C4-2B (cell line): ENCODE results near the gene ACTR3C.

ENCODE experiments used
- H3K27ac ChIP-seq: fragments of 450-650 bp; 2 replicates; pipeline ENCODE4 v1.5.1; 2017
- ZFX ChIP-seq: fragments of 450-650 bp; IDR thresholded peaks from 2 replicates; pipeline ENCODE4 v1.6.1; 2017
- TF ChIP-seq, protein P1 (sequence below): fragments of 450-650 bp; conservative IDR thresholded peaks from 2 replicates; pipeline ENCODE4 v1.5.1; 2017; ENCODE audit warnings: mild to moderate bottlenecking

The ACTR3C gene

DNA sequence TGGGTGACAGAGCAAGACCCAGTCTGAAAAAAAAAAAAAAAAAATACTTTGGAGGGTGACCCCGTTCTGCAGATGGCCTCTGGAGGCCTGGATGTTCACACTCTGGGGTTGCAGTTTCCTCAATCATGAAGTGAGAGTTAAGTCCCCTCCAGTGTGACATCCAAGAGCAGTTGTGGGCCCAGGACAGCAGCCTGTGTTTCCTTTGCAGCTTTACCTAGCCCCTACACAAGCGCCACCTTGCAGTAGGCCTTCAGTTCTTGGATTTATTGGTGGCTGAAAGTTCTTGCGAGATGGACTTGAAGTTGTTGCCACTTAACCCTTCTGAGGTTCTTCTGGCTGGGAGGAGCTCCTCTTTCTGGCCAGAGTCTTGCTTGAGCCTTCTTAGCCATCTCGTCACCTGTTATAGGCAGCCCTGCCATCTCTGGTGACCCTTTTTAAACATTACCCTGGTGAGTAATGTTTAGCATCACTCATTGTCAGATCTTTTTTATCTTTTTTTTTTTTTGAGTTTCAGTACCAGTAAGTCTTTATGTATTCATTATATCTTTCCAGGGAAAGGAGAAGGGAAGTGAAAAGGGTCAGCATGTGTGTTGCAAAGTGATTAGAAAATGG is 3.4 kb upstream of the ACTR3C start:
- no peak overlapping the region for H3K27ac ChIP-seq
- TF ChIP-seq, protein P1, sequence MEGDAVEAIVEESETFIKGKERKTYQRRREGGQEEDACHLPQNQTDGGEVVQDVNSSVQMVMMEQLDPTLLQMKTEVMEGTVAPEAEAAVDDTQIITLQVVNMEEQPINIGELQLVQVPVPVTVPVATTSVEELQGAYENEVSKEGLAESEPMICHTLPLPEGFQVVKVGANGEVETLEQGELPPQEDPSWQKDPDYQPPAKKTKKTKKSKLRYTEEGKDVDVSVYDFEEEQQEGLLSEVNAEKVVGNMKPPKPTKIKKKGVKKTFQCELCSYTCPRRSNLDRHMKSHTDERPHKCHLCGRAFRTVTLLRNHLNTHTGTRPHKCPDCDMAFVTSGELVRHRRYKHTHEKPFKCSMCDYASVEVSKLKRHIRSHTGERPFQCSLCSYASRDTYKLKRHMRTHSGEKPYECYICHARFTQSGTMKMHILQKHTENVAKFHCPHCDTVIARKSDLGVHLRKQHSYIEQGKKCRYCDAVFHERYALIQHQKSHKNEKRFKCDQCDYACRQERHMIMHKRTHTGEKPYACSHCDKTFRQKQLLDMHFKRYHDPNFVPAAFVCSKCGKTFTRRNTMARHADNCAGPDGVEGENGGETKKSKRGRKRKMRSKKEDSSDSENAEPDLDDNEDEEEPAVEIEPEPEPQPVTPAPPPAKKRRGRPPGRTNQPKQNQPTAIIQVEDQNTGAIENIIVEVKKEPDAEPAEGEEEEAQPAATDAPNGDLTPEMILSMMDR = no peak
- TF ChIP-seq ZFX = no peak

DNA sequence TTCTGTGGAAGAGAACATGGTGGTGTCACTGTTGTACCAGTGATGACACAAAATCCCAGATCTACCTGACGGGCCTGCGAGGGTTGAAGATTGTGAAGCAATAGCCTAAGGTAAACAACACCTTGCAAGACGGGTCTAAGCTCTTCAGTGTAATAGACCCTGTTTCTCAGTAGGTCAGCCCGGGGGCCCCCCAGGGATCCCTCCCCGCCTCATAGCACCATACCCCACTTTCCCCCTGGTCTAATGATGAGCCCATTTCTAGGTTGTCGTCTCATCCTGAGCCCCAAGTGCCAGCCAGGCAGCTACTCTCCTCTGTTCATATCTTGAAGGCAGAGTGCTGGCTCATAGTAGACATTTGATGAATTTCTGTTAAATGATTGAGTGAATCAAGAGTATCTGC is 2.6 kb upstream of the ACTR3C start:
- TF ChIP-seq, protein P1 = no peak
- H3K27ac ChIP-seq = no peak overlapping the region

DNA sequence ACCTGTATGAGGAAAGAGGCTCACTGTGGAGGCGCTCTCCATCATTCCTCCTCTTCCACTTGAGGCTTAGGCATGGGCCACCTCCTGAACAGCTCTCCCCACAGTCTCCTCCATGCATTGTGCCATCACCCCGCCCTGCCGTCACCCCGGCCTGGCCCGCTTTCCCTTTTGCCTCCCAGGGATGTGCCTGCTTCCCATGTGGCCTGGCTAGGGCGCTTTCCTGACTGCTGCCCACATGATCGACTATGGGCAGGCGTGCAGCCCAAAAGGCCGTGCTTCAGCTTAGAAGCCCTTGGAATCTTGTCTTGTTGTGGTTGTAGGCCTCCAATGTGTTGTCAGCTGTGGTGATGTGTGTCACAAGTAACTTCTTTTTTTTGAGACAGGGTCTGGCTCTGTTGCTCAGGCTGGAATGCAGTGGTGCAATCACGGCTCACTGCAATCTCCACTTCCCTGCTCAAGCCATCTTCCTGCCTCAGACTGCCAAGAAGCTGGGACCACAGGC is 1.8 kb upstream of the ACTR3C start:
- no peak overlapping the region for H3K27ac ChIP-seq

DNA sequence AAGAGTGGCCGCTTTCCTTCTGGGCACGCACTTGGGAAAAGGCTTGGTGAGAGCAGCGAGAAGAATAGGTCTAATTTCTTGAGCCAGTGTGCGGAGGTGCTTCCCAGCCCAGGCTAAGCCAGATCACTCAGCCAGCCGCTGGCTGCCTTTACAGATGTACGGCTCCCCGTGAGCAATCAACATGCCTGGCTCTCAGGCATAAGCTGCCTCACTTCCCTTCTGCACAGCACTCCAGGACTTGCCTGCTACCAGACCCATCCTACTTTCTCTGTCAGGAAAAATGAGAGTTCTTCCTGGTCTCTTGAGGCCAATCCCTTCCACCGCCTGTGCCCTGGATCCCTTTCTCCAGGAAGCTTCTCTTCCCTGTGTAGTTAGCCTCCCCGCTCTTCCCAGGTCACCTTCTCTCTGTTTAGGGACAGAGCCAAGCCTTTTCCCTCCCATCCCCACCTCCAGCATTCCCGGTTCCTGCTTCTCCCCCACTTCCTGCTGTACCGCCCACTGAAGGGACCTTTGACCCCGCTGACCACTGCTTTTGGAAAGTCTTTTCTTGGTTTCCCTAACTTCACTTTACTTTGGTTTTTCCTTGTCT is 1.1 kb upstream of the ACTR3C start:
- no peak for TF ChIP-seq ZFX
- TF ChIP-seq, protein P1 = no peak
- peak overlapping the region; percentile 92 for H3K27ac ChIP-seq

More for the DNA sequence above, 1.8 kb upstream of the ACTR3C start:
- no peak for TF ChIP-seq ZFX
- TF ChIP-seq, protein P1 = no peak

DNA sequence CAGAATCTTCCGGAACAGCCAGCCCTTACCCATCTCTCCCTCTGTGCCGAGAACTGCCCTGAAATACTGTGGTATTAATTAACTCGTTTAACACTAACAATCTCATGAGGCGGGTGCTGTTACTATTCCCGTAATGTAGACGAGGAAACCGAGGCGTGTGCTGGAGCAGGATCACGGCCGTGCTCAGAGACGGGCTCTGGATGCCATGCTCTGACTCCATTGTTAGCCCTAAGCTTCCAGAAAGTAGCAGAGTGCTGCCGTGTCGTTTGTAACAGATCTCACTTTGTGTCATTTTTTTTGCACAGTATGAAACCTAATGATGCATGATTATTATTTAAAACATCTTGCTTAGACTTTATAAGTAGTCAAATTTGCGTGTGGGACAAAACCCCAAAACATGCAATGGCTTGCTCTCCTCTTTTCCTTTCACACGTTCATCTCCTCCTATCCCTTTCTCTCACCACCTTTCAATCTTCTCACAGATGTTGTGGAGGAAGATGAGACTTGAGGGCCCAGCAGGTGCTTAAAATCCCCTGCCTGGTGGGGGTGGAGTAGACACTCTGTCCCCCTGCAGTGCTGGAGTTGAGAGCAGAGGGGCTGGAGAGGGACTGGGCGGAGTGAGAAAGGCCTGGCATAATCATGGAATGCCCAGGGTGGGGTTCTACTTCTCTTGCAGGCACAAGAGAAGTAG is 482 bp upstream of the ACTR3C start:
- H3K27ac ChIP-seq = peak overlapping the region; percentile 92
- TF ChIP-seq, protein P1 = no peak
- no peak for TF ChIP-seq ZFX

DNA sequence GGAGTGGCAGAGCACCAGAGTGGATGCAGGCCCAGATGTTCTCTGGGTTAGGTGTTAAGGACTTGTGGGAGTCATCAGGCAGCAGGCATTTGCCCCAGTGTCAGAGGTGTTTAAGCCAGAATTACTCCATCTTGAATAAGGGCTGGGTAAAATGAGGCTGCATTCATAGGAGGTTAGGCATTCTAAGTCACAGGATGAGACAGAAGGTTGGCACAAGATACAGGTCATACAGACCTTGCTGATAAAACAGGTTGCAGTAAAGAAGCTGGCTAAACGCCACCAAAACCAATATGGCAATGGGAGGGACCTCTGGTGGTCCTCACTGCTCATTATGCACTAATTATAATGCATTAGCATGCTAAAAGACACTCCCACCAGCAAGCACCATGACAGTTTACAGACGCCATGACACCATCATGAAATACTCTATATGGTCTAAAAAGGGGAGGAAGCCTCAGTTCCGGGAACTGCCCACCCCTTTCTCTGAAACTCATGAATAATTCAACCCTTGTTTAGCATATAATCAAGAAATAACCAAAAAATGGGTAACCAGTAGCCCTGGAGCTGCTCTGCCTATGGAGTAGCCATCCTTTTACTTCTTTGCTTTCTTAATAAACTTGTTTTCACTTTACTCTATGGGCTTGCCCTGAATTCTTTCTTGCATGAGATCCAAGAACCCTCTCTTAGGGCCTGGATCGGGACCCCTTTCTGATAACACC is 1.1 kb downstream of the ACTR3C start:
- TF ChIP-seq, protein P1 = no peak
- TF ChIP-seq ZFX = no peak
- peak overlapping the region; percentile 92 for H3K27ac ChIP-seq

DNA sequence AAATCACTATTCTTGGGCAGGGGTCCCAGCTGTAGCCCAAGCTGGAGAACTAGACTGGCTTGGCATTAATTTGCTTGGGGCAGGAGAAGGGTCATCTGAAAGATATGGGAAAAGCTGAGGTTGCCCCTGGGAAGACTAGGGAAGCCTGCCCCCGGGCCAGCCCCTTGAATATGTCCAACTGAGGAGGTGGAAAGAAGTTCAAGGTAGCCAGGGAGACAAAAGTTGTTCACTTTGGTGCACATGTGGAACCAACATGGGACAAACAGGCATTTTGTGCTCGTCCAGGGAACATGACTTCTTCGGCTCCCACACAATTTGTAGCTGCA is 1.6 kb downstream of the ACTR3C start:
- peak overlapping the region; percentile 92 for H3K27ac ChIP-seq
- TF ChIP-seq, protein P1 = no peak
- no peak for TF ChIP-seq ZFX
